Liver (tissue), 9 donors: ENCODE data around the gene CCBE1. TPM values are rescaled to one million over a fixed set of nuclear protein-coding genes. Genes with fewer than 3 reads are reported as not detected.

ENCODE experiments used
- DNase-seq: peaks from one replicate; pipeline ENCODE4 v3.0.0-alpha.2; 2017; ENCODE audit warnings: low spot score
- H3K27ac ChIP-seq, 2 donors: one replicate each; pipeline ENCODE4 v1.7.0; 2013; ENCODE audit warnings: inconsistent platforms in 2 of 2, low read length in 2 of 2, control low read depth in 1 of 2, low read depth in 1 of 2, mild to moderate bottlenecking in 1 of 2
- H3K27me3 ChIP-seq, 4 donors: one replicate each; pipeline versions ENCODE4 v1.6.1 to v1.7.0; 2013; ENCODE audit warnings: low read length in 3 of 4, inconsistent platforms in 1 of 4, mild to moderate bottlenecking in 1 of 4, moderate library complexity in 1 of 4; ENCODE audit not compliant: control insufficient read depth in 4 of 4, insufficient read depth in 4 of 4
- H3K36me3 ChIP-seq, 4 donors: one replicate each; pipeline versions ENCODE4 v1.6.1 to v1.7.0; 2013; ENCODE audit warnings: low read length in 3 of 4, mild to moderate bottlenecking in 3 of 4, low read depth in 1 of 4, moderate library complexity in 1 of 4; ENCODE audit not compliant: control insufficient read depth in 4 of 4, insufficient read depth in 3 of 4
- H3K4me1 ChIP-seq, 4 donors: one replicate each; pipeline versions ENCODE4 v1.6.1 to v1.7.0; 2013; ENCODE audit warnings: low read length in 3 of 4, mild to moderate bottlenecking in 3 of 4, moderate library complexity in 1 of 4; ENCODE audit not compliant: control insufficient read depth in 4 of 4, insufficient read depth in 4 of 4
- H3K4me3 ChIP-seq, 3 donors: one replicate each; pipeline versions ENCODE4 v1.6.1 to v1.7.0; 2013; ENCODE audit warnings: low read length in 3 of 3, control low read depth in 1 of 3, low read depth in 1 of 3, mild to moderate bottlenecking in 1 of 3
- H3K9ac ChIP-seq, 2 donors: one replicate each; pipeline ENCODE4 v1.7.0; 2013; ENCODE audit warnings: low read length in 2 of 2, mild to moderate bottlenecking in 2 of 2, moderate library complexity in 2 of 2, control low read depth in 1 of 2, low read depth in 1 of 2
- H3K9me3 ChIP-seq, 4 donors: one replicate each; pipeline versions ENCODE4 v1.6.1 to v1.7.0; 2013; ENCODE audit warnings: low read length in 3 of 4; ENCODE audit not compliant: control insufficient read depth in 4 of 4
- EGR1 ChIP-seq, 2 donors: IDR thresholded peaks; 2 replicates each; pipeline ENCODE4 v1.6.1; 2016 to 2018; ENCODE audit warnings: antibody characterized with exemption in 2 of 2, low read depth in 2 of 2
- FOXA1 ChIP-seq: IDR thresholded peaks from 2 replicates; pipeline ENCODE4 v1.6.1; 2016; ENCODE audit warnings: antibody characterized with exemption
- FOXA2 ChIP-seq: IDR thresholded peaks from 2 replicates; pipeline ENCODE4 v1.6.1; 2016; ENCODE audit warnings: antibody characterized with exemption
- GABPA ChIP-seq, 2 donors: IDR thresholded peaks in 1 of 2; conservative IDR thresholded peaks in 1 of 2; 2 replicates each; pipeline ENCODE4 v1.6.1; 2016; ENCODE audit warnings: antibody characterized with exemption in 2 of 2, mild to moderate bottlenecking in 1 of 2, moderate library complexity in 1 of 2
- HNF4A ChIP-seq, 2 donors: conservative IDR thresholded peaks; 2 replicates each; pipeline ENCODE4 v1.6.1; 2016; ENCODE audit warnings: antibody characterized with exemption in 2 of 2, mild to moderate bottlenecking in 2 of 2
- HNF4G ChIP-seq: IDR thresholded peaks from 2 replicates; pipeline ENCODE4 v1.6.1; 2016; ENCODE audit warnings: antibody characterized with exemption
- JUND ChIP-seq, 2 donors: IDR thresholded peaks; 2 replicates each; pipeline ENCODE4 v1.6.1; 2016; ENCODE audit warnings: antibody characterized with exemption in 2 of 2
- NR2F2 ChIP-seq: IDR thresholded peaks from 2 replicates; pipeline ENCODE4 v1.6.1; 2016; ENCODE audit warnings: antibody characterized with exemption
- RAD21 ChIP-seq, 2 donors: IDR thresholded peaks; 2 replicates each; pipeline ENCODE4 v1.6.1; 2016; ENCODE audit warnings: antibody characterized with exemption in 2 of 2, mild to moderate bottlenecking in 2 of 2
- RXRA ChIP-seq, 2 donors: IDR thresholded peaks; 2 replicates each; pipeline ENCODE4 v1.6.1; 2017 to 2018; ENCODE audit warnings: antibody characterized with exemption in 2 of 2, mild to moderate bottlenecking in 1 of 2
- SP1 ChIP-seq: IDR thresholded peaks from 2 replicates; pipeline ENCODE4 v1.6.1; 2018; ENCODE audit warnings: antibody characterized with exemption, mild to moderate bottlenecking
- TAF1 ChIP-seq: conservative IDR thresholded peaks from 2 replicates; pipeline ENCODE4 v1.6.1; 2016; ENCODE audit warnings: antibody characterized with exemption, mild to moderate bottlenecking
- YY1 ChIP-seq: IDR thresholded peaks from 2 replicates; pipeline ENCODE4 v1.6.1; 2016; ENCODE audit warnings: antibody characterized with exemption, mild to moderate bottlenecking
- WGBS: extraction: QIAGEN DNeasy Blood & Tissue Kit; methylation state at CpG from one replicate; pipeline ENCODE4 v1.1.7; 2013; 5-methylcytosine and 5-hydroxymethylcytosine counted together
- polyA plus RNA-seq, 2 donors: library from polyadenylated mRNA; stranded (reverse) in 1 of 2; unstranded in 1 of 2; fragments of 200-250 nt in 1 of 2; fragments of >200 nt in 1 of 2; fragmentation: Nextera tagmentation in 1 of 2; extraction: Ambion mirVana in 1 of 2; gene quantifications; one replicate each; pipeline versions ENCODE4 v1.2.1 to v1.2.3, GENCODE V29; 2013 to 2015
- total RNA-seq, 2 donors: library from RNA; depleted of rRNA; stranded (reverse); fragments of >200 nt; gene quantifications; one replicate each; pipeline ENCODE4 v1.2.3, GENCODE V29; 2014
- TF ChIP-seq, protein P1 (sequence below): IDR thresholded peaks from 2 replicates; pipeline ENCODE4 v1.6.1; 2016; ENCODE audit warnings: antibody characterized with exemption, mild to moderate bottlenecking
- TF ChIP-seq, protein P2 (sequence below): IDR thresholded peaks from 2 replicates; pipeline ENCODE4 v1.6.1; 2016; ENCODE audit warnings: antibody characterized with exemption
- TF ChIP-seq, protein P3 (sequence below): fragments of 150-350 bp; IDR thresholded peaks from 2 replicates; pipeline ENCODE4 v1.5.1; 2017; ENCODE audit warnings: improper control_type of control experiment, low read depth, low read length; ENCODE audit not compliant: missing input control
- TF ChIP-seq, protein P4 (sequence below): IDR thresholded peaks from 2 replicates; pipeline ENCODE4 v1.6.1; 2016; ENCODE audit warnings: antibody characterized with exemption
- TF ChIP-seq, protein P5 (sequence below): IDR thresholded peaks from 2 replicates; pipeline ENCODE4 v1.6.1; 2016; ENCODE audit warnings: antibody characterized with exemption
- donor health status: healthy.
- donor health status: healthy.
- donor health status: healthy.
- donor health status: healthy.
- donor health status: healthy.

CCBE1 gene
- total and polyA plus RNA-seq, 4 donors = 1.8 to 2.6 (median 2.2) TPM

DNA sequence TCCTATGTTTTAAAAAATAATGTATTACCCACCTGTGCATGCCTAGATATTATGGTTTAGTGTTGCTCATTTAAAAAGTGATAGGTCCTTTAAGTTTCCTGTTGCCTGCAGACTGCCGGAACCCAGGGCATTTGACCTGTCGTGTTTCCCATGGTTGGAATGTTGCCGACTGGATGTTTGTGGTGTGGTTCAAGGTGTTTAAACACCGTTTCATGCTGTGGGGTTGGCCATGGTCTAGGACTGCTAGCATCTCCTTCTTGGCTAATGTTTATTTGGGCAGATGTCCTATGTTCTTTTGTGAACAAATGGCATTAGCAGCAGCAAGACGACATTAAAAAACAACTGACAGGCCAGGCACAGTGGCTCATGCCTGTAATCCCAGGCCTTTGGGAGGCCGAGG lies 245.3 kb downstream of the CCBE1 start:
- Histone ChIP-seq H3K9me3 (peaks cover 0 to 2% (median 0%) of the 10 kb centered on the region in 4 donors), H3K4me3 (no peak overlapping the region), H3K36me3 (no peaks in the 10 kb centered on the region), H3K27ac (no peak overlapping the region), H3K9ac (no peak overlapping the region), H3K4me1 (peaks cover 0 to 5% (median 1%) of the 10 kb centered on the region in 4 donors), H3K27me3 (peaks cover 0 to under 1% (median 0%) of the 10 kb centered on the region in 4 donors)
- TF ChIP-seq FOXA2 (no peak), YY1 (no peak), NR2F2 (no peak), RXRA (IDR thresholded peaks at IDR 0.05) (no peak), FOXA1 (no peak), RAD21 (IDR thresholded peaks at IDR 0.05) (no peak), JUND (IDR thresholded peaks at IDR 0.05) (no peak)
- TF ChIP-seq, protein P1, sequence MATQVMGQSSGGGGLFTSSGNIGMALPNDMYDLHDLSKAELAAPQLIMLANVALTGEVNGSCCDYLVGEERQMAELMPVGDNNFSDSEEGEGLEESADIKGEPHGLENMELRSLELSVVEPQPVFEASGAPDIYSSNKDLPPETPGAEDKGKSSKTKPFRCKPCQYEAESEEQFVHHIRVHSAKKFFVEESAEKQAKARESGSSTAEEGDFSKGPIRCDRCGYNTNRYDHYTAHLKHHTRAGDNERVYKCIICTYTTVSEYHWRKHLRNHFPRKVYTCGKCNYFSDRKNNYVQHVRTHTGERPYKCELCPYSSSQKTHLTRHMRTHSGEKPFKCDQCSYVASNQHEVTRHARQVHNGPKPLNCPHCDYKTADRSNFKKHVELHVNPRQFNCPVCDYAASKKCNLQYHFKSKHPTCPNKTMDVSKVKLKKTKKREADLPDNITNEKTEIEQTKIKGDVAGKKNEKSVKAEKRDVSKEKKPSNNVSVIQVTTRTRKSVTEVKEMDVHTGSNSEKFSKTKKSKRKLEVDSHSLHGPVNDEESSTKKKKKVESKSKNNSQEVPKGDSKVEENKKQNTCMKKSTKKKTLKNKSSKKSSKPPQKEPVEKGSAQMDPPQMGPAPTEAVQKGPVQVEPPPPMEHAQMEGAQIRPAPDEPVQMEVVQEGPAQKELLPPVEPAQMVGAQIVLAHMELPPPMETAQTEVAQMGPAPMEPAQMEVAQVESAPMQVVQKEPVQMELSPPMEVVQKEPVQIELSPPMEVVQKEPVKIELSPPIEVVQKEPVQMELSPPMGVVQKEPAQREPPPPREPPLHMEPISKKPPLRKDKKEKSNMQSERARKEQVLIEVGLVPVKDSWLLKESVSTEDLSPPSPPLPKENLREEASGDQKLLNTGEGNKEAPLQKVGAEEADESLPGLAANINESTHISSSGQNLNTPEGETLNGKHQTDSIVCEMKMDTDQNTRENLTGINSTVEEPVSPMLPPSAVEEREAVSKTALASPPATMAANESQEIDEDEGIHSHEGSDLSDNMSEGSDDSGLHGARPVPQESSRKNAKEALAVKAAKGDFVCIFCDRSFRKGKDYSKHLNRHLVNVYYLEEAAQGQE = no peak
- TF ChIP-seq, protein P2, sequence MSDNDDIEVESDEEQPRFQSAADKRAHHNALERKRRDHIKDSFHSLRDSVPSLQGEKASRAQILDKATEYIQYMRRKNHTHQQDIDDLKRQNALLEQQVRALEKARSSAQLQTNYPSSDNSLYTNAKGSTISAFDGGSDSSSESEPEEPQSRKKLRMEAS = no peak
- WGBS = 73% methylated on average over 6 of the region's 6 CpGs
- DNase-seq = no peak

DNA sequence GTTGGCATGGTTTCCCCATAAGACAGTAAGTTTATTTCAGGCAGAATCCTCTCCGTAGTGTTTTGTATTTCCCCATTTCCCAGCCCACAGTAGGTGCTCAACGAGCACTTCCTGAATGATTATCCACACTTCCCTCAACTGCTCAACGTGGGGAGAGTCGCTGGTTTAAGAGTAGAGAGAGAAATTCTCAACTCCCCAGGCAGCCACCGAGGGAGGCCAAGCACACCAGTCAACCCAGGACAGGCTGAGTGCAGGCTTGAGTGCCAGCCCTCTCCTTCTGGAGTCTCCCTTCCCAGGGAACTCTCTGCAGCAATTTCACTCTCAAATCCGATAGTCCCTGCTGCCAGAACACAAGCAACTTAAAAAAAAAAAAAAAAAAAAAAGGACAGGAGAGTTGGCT lies 246.2 kb downstream of the CCBE1 start:
- Histone ChIP-seq H3K4me3 (no peak overlapping the region), H3K4me1 (peaks cover 0 to 5% (median 1%) of the 10 kb centered on the region in 4 donors), H3K36me3 (no peaks in the 10 kb centered on the region), H3K27me3 (no peaks in the 10 kb centered on the region), H3K9me3 (peaks cover 0 to 2% (median 0%) of the 10 kb centered on the region in 4 donors), H3K27ac (no peak overlapping the region), H3K9ac (no peak overlapping the region)
- TF ChIP-seq GABPA (IDR thresholded peaks at IDR 0.05 in 1 of 2, conservative IDR thresholded peaks at IDR 0.05 in 1 of 2) (no peak), RAD21 (IDR thresholded peaks at IDR 0.05) (no peak), TAF1 (no peak), RXRA (IDR thresholded peaks at IDR 0.05) (no peak), NR2F2 (no peak), FOXA2 (no peak), JUND (IDR thresholded peaks at IDR 0.05) (no peak), FOXA1 (no peak), HNF4G (no peak), YY1 (no peak), SP1 (no peak), EGR1 (IDR thresholded peaks at IDR 0.05; ENCODE audit: low read depth in 2 of 2) (no peak), HNF4A (conservative IDR thresholded peaks at IDR 0.05) (no peak)
- TF ChIP-seq, protein P3, sequence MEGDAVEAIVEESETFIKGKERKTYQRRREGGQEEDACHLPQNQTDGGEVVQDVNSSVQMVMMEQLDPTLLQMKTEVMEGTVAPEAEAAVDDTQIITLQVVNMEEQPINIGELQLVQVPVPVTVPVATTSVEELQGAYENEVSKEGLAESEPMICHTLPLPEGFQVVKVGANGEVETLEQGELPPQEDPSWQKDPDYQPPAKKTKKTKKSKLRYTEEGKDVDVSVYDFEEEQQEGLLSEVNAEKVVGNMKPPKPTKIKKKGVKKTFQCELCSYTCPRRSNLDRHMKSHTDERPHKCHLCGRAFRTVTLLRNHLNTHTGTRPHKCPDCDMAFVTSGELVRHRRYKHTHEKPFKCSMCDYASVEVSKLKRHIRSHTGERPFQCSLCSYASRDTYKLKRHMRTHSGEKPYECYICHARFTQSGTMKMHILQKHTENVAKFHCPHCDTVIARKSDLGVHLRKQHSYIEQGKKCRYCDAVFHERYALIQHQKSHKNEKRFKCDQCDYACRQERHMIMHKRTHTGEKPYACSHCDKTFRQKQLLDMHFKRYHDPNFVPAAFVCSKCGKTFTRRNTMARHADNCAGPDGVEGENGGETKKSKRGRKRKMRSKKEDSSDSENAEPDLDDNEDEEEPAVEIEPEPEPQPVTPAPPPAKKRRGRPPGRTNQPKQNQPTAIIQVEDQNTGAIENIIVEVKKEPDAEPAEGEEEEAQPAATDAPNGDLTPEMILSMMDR = no peak
- TF ChIP-seq, protein P4, sequence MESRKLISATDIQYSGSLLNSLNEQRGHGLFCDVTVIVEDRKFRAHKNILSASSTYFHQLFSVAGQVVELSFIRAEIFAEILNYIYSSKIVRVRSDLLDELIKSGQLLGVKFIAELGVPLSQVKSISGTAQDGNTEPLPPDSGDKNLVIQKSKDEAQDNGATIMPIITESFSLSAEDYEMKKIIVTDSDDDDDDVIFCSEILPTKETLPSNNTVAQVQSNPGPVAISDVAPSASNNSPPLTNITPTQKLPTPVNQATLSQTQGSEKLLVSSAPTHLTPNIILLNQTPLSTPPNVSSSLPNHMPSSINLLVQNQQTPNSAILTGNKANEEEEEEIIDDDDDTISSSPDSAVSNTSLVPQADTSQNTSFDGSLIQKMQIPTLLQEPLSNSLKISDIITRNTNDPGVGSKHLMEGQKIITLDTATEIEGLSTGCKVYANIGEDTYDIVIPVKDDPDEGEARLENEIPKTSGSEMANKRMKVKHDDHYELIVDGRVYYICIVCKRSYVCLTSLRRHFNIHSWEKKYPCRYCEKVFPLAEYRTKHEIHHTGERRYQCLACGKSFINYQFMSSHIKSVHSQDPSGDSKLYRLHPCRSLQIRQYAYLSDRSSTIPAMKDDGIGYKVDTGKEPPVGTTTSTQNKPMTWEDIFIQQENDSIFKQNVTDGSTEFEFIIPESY = no peak
- TF ChIP-seq, protein P2 = no peak
- TF ChIP-seq, protein P5, sequence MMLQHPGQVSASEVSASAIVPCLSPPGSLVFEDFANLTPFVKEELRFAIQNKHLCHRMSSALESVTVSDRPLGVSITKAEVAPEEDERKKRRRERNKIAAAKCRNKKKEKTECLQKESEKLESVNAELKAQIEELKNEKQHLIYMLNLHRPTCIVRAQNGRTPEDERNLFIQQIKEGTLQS = no peak
- TF ChIP-seq, protein P1 = no peak
- 53% methylated on average over 6 of the region's 6 CpGs for WGBS
- DNase-seq = no peak
